GM12873 (cell line): ENCODE results near the gene MTRFR.

Experiments
- TF ChIP-seq, protein P1 (sequence below): IDR thresholded peaks from 2 replicates; pipeline ENCODE4 v1.5.1; 2012; ENCODE audit warnings: low read depth, mild to moderate bottlenecking, moderate library complexity, low read length, control low read depth; ENCODE audit not compliant: insufficient read depth; ENCODE audit errors: missing control alignments

The MTRFR gene

DNA sequence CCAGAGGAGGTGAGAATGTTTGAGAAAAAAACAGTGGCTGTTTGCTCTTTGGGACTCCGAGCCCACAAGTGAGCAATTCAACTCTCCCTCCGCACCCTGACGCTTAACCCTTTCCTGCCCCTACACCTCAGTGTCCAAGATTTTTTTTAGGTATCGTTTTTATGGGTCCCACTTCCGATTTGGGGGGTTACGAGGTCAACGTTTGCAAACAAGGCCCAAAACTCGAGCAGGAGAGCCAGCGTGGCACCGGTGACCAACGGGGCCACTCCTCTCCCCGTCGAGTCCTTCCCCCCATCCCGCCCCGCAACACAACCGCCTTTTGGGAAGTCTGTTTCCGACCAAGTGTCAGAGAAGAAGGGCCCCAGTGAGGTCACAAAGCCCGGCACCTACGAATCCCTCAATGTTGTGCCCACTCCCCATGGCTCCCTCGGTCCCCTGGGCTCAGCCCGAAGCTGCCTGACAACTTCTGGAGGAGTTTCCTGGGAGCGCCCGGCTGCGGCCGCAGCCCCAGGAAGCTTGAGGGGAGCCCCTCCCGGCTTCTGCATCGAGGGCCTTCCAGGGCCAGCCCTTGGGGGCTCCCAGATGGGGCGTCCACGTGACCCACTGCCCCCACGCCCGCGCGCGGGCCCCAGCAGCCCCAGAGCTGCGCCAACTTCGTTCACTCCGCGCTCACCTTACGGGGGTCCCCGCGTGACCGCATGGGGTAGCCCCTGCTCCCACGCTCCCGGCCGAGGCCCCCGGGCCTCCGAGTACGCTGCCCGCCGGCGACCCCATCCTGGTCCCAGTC lies 37.2 kb downstream of the MTRFR start:
- TF ChIP-seq, protein P1, sequence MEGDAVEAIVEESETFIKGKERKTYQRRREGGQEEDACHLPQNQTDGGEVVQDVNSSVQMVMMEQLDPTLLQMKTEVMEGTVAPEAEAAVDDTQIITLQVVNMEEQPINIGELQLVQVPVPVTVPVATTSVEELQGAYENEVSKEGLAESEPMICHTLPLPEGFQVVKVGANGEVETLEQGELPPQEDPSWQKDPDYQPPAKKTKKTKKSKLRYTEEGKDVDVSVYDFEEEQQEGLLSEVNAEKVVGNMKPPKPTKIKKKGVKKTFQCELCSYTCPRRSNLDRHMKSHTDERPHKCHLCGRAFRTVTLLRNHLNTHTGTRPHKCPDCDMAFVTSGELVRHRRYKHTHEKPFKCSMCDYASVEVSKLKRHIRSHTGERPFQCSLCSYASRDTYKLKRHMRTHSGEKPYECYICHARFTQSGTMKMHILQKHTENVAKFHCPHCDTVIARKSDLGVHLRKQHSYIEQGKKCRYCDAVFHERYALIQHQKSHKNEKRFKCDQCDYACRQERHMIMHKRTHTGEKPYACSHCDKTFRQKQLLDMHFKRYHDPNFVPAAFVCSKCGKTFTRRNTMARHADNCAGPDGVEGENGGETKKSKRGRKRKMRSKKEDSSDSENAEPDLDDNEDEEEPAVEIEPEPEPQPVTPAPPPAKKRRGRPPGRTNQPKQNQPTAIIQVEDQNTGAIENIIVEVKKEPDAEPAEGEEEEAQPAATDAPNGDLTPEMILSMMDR = no peak

- TF ChIP-seq, protein P1 = peak; percentile 51
Measured at GRCh38 chr12:123271001-123271668, 37.9 kb downstream of the MTRFR start.

DNA sequence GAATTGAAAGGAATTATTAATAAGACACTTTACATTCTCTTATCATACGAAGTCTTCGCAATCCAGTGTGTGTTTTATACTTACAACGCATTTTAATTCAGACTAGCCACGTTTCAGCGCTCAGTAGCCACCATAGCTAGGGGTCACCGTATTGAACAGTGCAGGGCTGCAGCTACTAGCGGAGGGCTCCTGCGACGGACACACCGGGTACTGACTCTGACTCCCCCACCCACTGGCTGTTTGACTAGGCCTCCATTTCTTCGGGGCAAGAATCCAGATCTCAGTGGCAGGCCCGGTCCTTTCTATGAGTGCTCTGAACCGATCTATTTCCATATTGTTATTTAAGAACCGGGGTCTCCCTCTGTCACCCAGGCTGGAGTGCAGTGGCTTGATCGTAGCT lies 39.9 kb downstream of the MTRFR start:
- TF ChIP-seq, protein P1 = no peak

- TF ChIP-seq, protein P1 = no peak
Measured at GRCh38 chr12:123278101-123278627, 44.9 kb downstream of the MTRFR start.

- TF ChIP-seq, protein P1 = no peak
Measured at GRCh38 chr12:123280971-123281370, 47.7 kb downstream of the MTRFR start.

GRCh38 chr12:123282111-123282510 lies 48.9 kb downstream of the MTRFR start:
- TF ChIP-seq, protein P1 = no peak

GRCh38 chr12:123283461-123283860 lies 50.2 kb downstream of the MTRFR start:
- TF ChIP-seq, protein P1 = no peak
